Measurements from ENCODE around the gene RGS17. TPM values are rescaled to one million over a fixed set of nuclear protein-coding genes. Genes with fewer than 3 reads are reported as not detected.
"Not testable (repeated sequence)": the region's sequence is repeated elsewhere in the genome, so short reads cannot be mapped to it uniquely, and the experiment has no call there.

Gene RGS17
- total RNA-seq, 2 donors from 2014 or later = 0.28 to 0.62 TPM

DNA sequence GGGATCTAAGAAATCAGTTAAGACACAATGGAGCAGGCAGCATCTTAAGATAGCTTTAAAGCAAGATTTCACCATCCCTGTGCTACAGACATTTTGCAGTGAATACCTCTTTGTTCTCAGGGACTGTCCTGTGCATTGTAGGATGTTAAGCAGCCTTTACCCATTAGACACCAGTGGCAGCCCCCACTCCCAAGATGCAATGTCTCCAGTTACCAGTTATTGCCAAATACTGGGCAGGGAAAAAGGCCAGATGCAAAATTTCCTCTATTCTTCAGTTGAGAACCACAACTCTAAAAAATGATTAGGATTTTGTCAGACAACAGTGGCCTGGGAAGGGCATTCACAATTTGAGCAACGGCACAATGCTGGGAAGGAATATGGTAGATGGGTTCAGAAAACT, 154.3 kb downstream of the RGS17 start:
- intact Hi-C loops (cut with DNase I) = no loop called here
- DNase-seq (ENCODE audit: low spot score) = no peak

DNA sequence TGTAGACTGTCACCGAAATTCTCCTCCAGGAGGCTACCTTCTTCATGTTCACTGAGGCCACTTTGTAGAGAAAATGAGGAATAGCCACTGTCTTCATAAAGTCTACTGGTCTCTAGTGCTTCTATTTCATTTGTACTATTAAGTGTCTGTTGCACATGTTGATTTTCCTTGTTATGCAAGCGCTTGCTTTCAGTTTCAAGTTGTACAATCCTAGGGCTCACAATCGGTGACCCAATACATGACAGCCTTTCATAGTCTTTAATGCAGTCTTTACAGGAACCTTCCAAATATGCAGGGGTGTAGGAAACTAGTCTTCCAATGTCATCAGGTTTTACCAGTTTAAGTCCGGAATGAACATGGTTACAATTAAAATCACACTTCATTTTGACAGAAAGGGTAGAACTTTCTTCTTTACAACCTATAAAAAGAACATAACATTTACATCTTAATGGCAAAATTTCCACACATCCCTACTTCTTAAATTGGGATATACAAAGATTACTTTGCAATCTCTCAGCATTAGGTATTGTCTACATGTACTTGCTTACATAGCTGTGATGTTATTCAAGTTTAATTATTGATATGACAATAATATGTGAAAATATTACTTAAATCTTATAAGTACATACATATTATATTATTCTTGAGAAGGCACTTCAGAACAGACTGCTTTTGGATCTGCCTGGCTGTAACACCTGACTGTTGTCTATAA, 155.7 kb downstream of the RGS17 start:
- intact Hi-C loops (cut with DNase I) = no loop called here
- DNase-seq (ENCODE audit: low spot score) = no peak

DNA sequence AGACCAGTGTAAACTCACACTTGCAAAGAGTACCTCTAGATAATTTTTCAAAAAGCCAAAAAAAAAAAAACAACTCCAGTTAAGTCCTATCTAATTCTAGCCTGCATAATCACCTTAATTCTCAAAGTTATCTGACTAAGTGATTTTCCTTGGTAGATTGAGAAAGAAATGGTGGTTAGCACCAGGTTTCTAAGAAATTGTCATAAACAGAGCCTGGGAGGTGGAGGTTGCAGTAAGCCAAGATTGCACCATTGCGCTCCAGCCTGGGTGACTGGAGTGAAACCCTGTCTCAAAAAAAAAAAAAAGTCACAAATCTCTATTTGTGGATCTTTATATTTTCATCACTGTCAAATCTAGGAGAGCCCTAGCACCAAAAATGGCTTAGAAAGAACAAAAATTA, 157.2 kb downstream of the RGS17 start:
- intact Hi-C loops (cut with DNase I) = no loop called here
- DNase-seq (ENCODE audit: low spot score) = no peak

DNA sequence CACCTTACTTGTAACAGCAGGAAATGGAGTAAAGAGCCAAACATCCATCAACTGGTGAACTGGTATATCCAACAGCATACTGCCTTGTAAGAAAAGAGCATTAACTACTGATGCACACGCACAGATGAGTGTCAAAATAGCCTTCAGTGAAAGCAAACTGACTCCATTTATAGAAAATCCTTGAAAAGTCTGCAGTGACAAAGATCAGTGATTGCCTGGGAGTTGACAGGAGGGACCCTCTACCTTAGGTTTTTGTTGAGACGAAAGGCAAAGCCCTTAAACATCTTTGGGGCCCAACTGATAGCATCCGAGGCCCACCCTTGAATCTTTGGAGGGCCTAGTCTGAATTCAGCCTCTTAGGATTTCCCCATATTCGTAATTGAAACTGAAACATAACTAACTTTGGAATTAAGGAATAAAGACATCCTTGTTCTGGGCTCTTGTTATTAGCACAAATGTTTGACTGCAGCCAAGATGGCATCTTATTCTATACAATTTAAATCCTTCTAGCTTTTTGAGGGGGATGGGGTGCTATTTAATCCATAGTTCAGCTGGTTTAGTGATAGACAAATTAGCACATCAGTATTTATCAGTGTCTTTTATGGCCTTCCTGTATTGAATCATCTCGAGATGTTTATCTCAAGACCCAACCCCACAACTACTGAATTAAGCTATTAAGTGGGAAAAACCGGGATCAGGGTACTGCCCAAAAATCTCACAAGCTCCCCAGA, 161.2 kb downstream of the RGS17 start:
- intact Hi-C loops (cut with DNase I) = no loop called here
- no peak for DNase-seq (ENCODE audit: low spot score)

DNA sequence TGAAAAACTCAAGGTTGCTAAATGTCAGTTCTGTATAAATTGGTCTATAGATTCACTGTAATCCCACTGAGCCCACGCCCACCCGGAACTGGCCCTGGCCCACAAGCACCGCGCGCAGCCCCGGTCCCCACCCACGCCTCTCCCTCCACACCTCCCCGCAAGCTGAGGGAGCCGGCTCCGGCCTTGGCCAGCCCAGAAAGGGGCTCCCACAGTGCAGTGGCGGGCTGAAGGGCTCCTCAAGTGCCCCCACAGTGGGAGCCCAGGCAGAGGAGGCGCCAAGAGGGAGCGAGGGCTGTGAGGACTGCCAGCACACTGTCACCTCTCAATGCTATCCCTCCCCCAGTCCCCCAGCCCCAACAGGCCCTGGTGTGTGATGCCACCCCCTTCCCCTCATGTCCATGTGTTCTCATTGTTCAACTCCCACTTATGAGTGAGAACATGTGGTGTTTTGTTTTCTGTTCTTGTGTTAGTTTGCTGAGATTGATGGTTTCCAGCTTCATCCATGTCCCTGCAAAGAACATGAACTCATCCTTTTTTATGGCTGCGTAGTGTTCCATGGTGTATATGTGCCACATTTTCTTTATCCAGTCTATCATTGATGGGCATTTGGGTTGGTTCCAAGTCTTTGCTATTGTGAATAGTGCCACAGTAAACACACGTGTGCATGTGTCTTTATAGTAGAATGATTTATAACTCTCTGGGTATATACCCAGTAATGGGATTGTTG, 164.8 kb downstream of the RGS17 start:
- intact Hi-C loops (cut with DNase I); DNase-seq (ENCODE audit: low spot score): not testable (repeated sequence)

DNA sequence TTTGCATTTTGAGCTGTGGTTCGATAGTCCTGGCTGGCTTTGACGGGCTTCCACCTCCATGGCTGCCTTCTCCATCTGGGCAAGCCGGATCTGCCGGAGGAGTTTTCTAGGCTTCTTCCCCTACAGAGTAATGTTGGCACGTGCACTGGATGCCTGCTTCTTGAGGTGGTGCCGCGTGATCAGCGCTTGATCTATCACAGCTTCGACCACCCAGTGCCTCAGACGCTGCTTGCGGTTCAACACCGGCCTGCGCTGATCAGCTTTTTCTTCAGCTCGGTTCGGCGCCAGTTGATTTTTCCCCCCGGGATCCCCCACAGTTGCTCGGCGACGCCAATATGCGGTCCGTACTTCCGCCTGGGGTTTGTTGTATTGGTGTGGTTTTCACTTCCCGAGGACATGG, 171.7 kb downstream of the RGS17 start:
- no peak for DNase-seq (ENCODE audit: low spot score)
- intact Hi-C loops (cut with DNase I) = no loop called here

DNA sequence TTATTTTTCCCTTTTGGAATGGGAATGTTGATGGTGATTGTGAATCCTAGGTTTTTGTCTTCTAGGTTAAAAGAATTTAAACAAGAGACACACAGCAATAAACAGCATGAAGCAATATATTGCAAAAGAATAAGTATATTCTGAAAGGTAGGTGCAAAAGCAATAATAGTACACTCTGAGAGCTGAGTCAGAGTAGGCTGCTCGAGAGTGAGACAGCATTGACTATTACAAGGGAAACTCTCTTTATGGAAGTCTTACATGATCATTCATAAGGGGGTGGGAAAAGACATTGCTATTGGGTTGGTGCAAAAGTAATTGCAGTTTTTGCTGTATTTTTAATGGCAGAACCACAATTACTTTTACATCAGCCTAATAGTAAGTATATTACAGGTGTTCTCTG, 173.3 kb downstream of the RGS17 start:
- DNase-seq (ENCODE audit: low spot score) = no peak
- intact Hi-C loops (cut with DNase I) = no loop called here

Other genes starting within 250 kb of the RGS17 start
- 1 to 10 TPM; 3.5 to 4.6 TPM for gene FBXO5, start 148.2 kb downstream of the RGS17 start, total RNA-seq
- 10 to 100 TPM; 17.4 to 30.8 TPM for gene MTRF1L, start 128.6 kb downstream of the RGS17 start, total RNA-seq

Data from posterior vena cava (tissue), 2 donors.